ENCODE results near the gene COX7A2. TPM values are rescaled to one million over a fixed set of nuclear protein-coding genes. Genes with fewer than 3 reads are reported as not detected.

Gene COX7A2
- polyA plus RNA-seq, 10 donors = 199 to 264 (median 238) TPM

- no peak for DNase-seq
Measured at GRCh38 chr6:75223428-75223827, 20.2 kb downstream of the COX7A2 start.

- no peak for DNase-seq
Measured at GRCh38 chr6:75222261-75222660, 21.3 kb downstream of the COX7A2 start.

GRCh38 chr6:75221116-75221515, 22.5 kb downstream of the COX7A2 start:
- no peak for DNase-seq

- DNase-seq = no peak
Measured at GRCh38 chr6:75220357-75220756, 23.2 kb downstream of the COX7A2 start.

- DNase-seq = no peak
Measured at GRCh38 chr6:75219263-75219662, 24.3 kb downstream of the COX7A2 start.

- DNase-seq = peak; percentile 38 to 68 (median 57)
Measured at GRCh38 chr6:75217193-75217592, 26.4 kb downstream of the COX7A2 start.

- no peak for DNase-seq
Measured at GRCh38 chr6:75215291-75215690, 28.3 kb downstream of the COX7A2 start.

GRCh38 chr6:75213732-75214131, 29.9 kb downstream of the COX7A2 start:
- DNase-seq = no peak

GRCh38 chr6:75213112-75213511, 30.5 kb downstream of the COX7A2 start:
- DNase-seq = peak in 1 of 3 donors; percentile 14

- no peak for DNase-seq
Measured at GRCh38 chr6:75211920-75212590, 31.5 kb downstream of the COX7A2 start.

GRCh38 chr6:75210885-75211739, 32.5 kb downstream of the COX7A2 start:
- peak; percentile 75 to 84 (median 83) for DNase-seq

- DNase-seq = no peak
Measured at GRCh38 chr6:75209184-75209723, 34.3 kb downstream of the COX7A2 start.

- DNase-seq = peak; percentile 88 to 95 (median 92)
Measured at GRCh38 chr6:75208298-75209183, 35.1 kb downstream of the COX7A2 start.

GRCh38 chr6:75206576-75207342, 36.8 kb downstream of the COX7A2 start:
- DNase-seq = peak in 2 of 3 donors; percentile 80 to 92

- peak; percentile 98 to 99 (median 99) for DNase-seq
Measured at GRCh38 chr6:75205776-75206575, 37.6 kb downstream of the COX7A2 start, which contains the start of gene COL12A1. Gene COL12A1 (minus strand): TSS chr6:75206053. CDS start chr6:75202792, 3,261 bp downstream.

GRCh38 chr6:75204959-75205775, 38.4 kb downstream of the COX7A2 start:
- DNase-seq = peak; percentile 59 to 82 (median 65)

GRCh38 chr6:75204217-75204958, 39.2 kb downstream of the COX7A2 start:
- DNase-seq = peak; percentile 92 to 95 (median 93)

- peak in 1 of 3 donors; percentile 68 for DNase-seq
Measured at GRCh38 chr6:75203721-75204120, 39.9 kb downstream of the COX7A2 start.

Measured in muscle of back (tissue), 11 donors.